Motor neuron (in vitro differentiated cells): ENCODE data around the gene ZNF620. TPM values are rescaled to one million over a fixed set of nuclear protein-coding genes. Genes with fewer than 3 reads are reported as not detected.
A peak's percentile ranks its signal among the peaks of the same experiment; 100 is the strongest.
"Not testable (repeated sequence)": the region's sequence is repeated elsewhere in the genome, so short reads cannot be mapped to it uniquely, and the experiment has no call there.

Source experiments
- ATAC-seq, 8 experiments: fragments of 200-7000 bp; cut with Tn5 transposase; replicated peaks in 6 of 8; 2 replicates each; pipeline ENCODE4 v1.8.0; 2021; ENCODE audit warnings: mild to moderate bottlenecking in 8 of 8, moderate library complexity in 8 of 8
- H3K27ac ChIP-seq, 2 donors: fragments of 250-450 bp; sonication (Bioruptor Pico); 2 replicates each; pipeline ENCODE4 v1.9.0; 2021; ENCODE audit warnings: antibody characterized with exemption in 2 of 2, mild to moderate bottlenecking in 2 of 2, moderate library complexity in 1 of 2
- H3K4me1 ChIP-seq, 2 donors: fragments of 250-450 bp; sonication (Bioruptor Pico); replicated peaks in 1 of 2; 2 replicates each; pipeline ENCODE4 v1.6.1; 2021; ENCODE audit warnings: antibody characterized with exemption in 2 of 2, mild to moderate bottlenecking in 2 of 2, moderate library complexity in 1 of 2
- H3K4me3 ChIP-seq, 5 donors: fragments of 250-450 bp; sonication (Bioruptor Pico); 2 replicates each; pipeline ENCODE4 v1.9.0; 2021; ENCODE audit warnings: antibody characterized with exemption in 5 of 5, mild to moderate bottlenecking in 5 of 5, moderate library complexity in 4 of 5
- WGBS, 10 experiments: fragments of 450-650 bp; shearing (Covaris generic); methylation state at CpG; one replicate each; pipeline ENCODE4 v1.0.0; 2022; 5-methylcytosine and 5-hydroxymethylcytosine counted together
- in situ Hi-C, 9 experiments: fragments of 400-800 bp; cut with MboI; loops; one replicate each; pipeline ENCODE4 v1.15.0; 2021; ENCODE audit warnings: low sequenced_read_pairs in 9 of 9, low pct_unique_long_range_greater_than_20kb in 2 of 9; ENCODE audit not compliant: unreplicated experiment in 9 of 9
- total RNA-seq, 8 experiments: library from RNA; unstranded; fragments of 300-600 nt; gene quantifications; 2 replicates each; pipeline versions ENCODE4 v1.2.3 to v1.2.4, GENCODE V29; 2022

The ZNF620 gene
- total RNA-seq = 10 to 100 TPM in 4 of 8 experiments, 1 to 10 TPM in 4; 1.0 to 19.7 (median 10.2) TPM

- WGBS, 10 experiments = 0 to 70% (median 4%) methylated on average over 2 to 8 of the region's 44 CpGs; no CpG with 5 or more reads in 3 of the 10 experiments
- Histone ChIP-seq H3K27ac (peak within 1 kb of the TSS; percentile 6 to 67), H3K4me1 (peaks cover 10 to 13% of the 10 kb centered on the region in 2 donors), H3K4me3 (peak within 1 kb of the TSS; percentile 52 to 73 (median 64))
- in situ Hi-C loops = no loop called here
- ATAC-seq = peak; percentile 76 to 99 (median 98)
Observed at GRCh38 chr3:40505599-40506462, at the start of gene ZNF620. ZNF620 (plus strand) TSS chr3:40506039; CDS start chr3:40506353, 314 bp downstream.

GRCh38 chr3:40456279-40456939 lies 49.4 kb upstream of the ZNF620 start:
- in situ Hi-C loops = no loop called here
- Histone ChIP-seq H3K4me3 (peak overlapping the region; percentile 80 to 98 (median 91)), H3K27ac (peak overlapping the region; percentile 30 to 91), H3K4me1 (peaks cover 17% of the 10 kb centered on the region in 2 donors)
- no peak for ATAC-seq
- 6 to 75% (median 45%) methylated on average over 3 to 23 of the region's 29 CpGs for WGBS, 10 experiments

GRCh38 chr3:40456940-40457823 lies 48.7 kb upstream of the ZNF620 start, which contains the start of gene RPL14:
RPL14 (plus strand) TSS chr3:40457339; CDS start chr3:40457472, 133 bp downstream.
- 0 to 3% (median 0%) methylated on average over 7 to 37 of the region's 79 CpGs for WGBS, 10 experiments
- Histone ChIP-seq H3K27ac (peak within 1 kb of the TSS; percentile 73 to 91), H3K4me3 (peak within 1 kb of the TSS; percentile 80 to 98 (median 91)), H3K4me1 (peaks cover 13 to 14% of the 10 kb centered on the region in 2 donors)
- peak; percentile 56 to 77 (median 65) for ATAC-seq
- in situ Hi-C loops = no loop called here

GRCh38 chr3:40458473-40458872 lies 47.4 kb upstream of the ZNF620 start:
- in situ Hi-C loops = no loop called here
- Histone ChIP-seq H3K4me1 (peaks cover 10 to 12% of the 10 kb centered on the region in 2 donors), H3K4me3 (peak overlapping the region in 3 of 5 donors; percentile 91 to 98 (median 94)), H3K27ac (no peak overlapping the region)
- ATAC-seq = no peak
- 13 to 100% (median 81%) methylated on average over 1 to 4 of the region's 4 CpGs; no CpG with 5 or more reads in 1 of the 10 experiments for WGBS, 10 experiments

GRCh38 chr3:40460481-40460880 lies 45.4 kb upstream of the ZNF620 start:
- H3K27ac ChIP-seq, ATAC-seq, in situ Hi-C loops, H3K4me3 ChIP-seq, H3K4me1 ChIP-seq: not testable (repeated sequence)
- WGBS, 10 experiments = 72 to 100% (median 92%) methylated on average over 2 to 6 of the region's 6 CpGs; no CpG with 5 or more reads in 2 of the 10 experiments

- no peak for ATAC-seq
- peaks cover 7 to 10% of the 10 kb centered on the region in 2 donors for H3K4me1 ChIP-seq
- H3K27ac ChIP-seq = no peak overlapping the region
- 69 to 100% (median 93%) methylated on average over 1 to 3 of the region's 3 CpGs for WGBS, 10 experiments
- in situ Hi-C loops = no loop called here
- H3K4me3 ChIP-seq = no peak overlapping the region
Observed at GRCh38 chr3:40461161-40461560, 44.7 kb upstream of the ZNF620 start.

- 69 to 100% (median 99%) methylated on average over 1 to 6 of the region's 7 CpGs; no CpG with 5 or more reads in 4 of the 10 experiments for WGBS, 10 experiments
- in situ Hi-C loops = not testable (repeated sequence)
Observed at GRCh38 chr3:40462838-40463237, 43.0 kb upstream of the ZNF620 start.

GRCh38 chr3:40463579-40463978 lies 42.3 kb upstream of the ZNF620 start:
- no peak overlapping the region for H3K27ac ChIP-seq
- H3K4me3 ChIP-seq = no peak overlapping the region
- WGBS, 10 experiments = 80 to 100% (median 100%) methylated on average over 1 to 2 of the region's 2 CpGs; no CpG with 5 or more reads in 3 of the 10 experiments
- in situ Hi-C loops = no loop called here
- peaks cover under 1 to 3% of the 10 kb centered on the region in 2 donors for H3K4me1 ChIP-seq
- no peak for ATAC-seq

More at GRCh38 chr3:40462838-40463237, 43.0 kb upstream of the ZNF620 start:
- not testable (repeated sequence) for H3K4me3 ChIP-seq, H3K4me1 ChIP-seq, H3K27ac ChIP-seq, ATAC-seq

GRCh38 chr3:40464339-40465110 lies 41.3 kb upstream of the ZNF620 start:
- Histone ChIP-seq H3K4me1 (no peaks in the 10 kb centered on the region), H3K4me3 (no peak overlapping the region), H3K27ac (no peak overlapping the region)
- in situ Hi-C loops = no loop called here
- ATAC-seq = peak in 2 of 8 experiments; percentile 7 to 43
- WGBS, 10 experiments = 78 to 100% (median 92%) methylated on average over 1 to 8 of the region's 9 CpGs

- Histone ChIP-seq H3K4me3 (no peak overlapping the region), H3K27ac (no peak overlapping the region), H3K4me1 (no peaks in the 10 kb centered on the region)
- WGBS, 10 experiments = 20 to 89% (median 68%) methylated on average over 1 to 4 of the region's 4 CpGs; no CpG with 5 or more reads in 1 of the 10 experiments
- in situ Hi-C loops = no loop called here
- no peak for ATAC-seq
Observed at GRCh38 chr3:40465111-40465407, 40.8 kb upstream of the ZNF620 start.

- 60 to 100% (median 89%) methylated on average over 1 to 2 of the region's 2 CpGs; no CpG with 5 or more reads in 2 of the 10 experiments for WGBS, 10 experiments
- Histone ChIP-seq H3K4me1 (no peaks in the 10 kb centered on the region), H3K4me3 (no peak overlapping the region), H3K27ac (no peak overlapping the region)
- peak in 1 of 8 experiments; percentile 4 for ATAC-seq
- in situ Hi-C loops = no loop called here
Observed at GRCh38 chr3:40465456-40465855, 40.4 kb upstream of the ZNF620 start.

- H3K4me1 ChIP-seq = no peaks in the 10 kb centered on the region
- in situ Hi-C loops = no loop called here
- ATAC-seq = peak in 1 of 8 experiments; percentile 8
- WGBS, 10 experiments = 83 to 100% (median 93%) methylated on average over 1 to 4 of the region's 4 CpGs; no CpG with 5 or more reads in 5 of the 10 experiments
- no peak overlapping the region for H3K27ac ChIP-seq
- H3K4me3 ChIP-seq = no peak overlapping the region
Observed at GRCh38 chr3:40468018-40468417, 37.8 kb upstream of the ZNF620 start.
